Measurements from ENCODE around the gene PRR20G. TPM values are rescaled to one million over a fixed set of nuclear protein-coding genes. Genes with fewer than 3 reads are reported as not detected.

PRR20G gene
- total and polyA plus RNA-seq, 2 of the 4 experiments (the other 2 are of a cell fraction): not detected

- Histone ChIP-seq H3K18ac (ENCODE audit: low read depth, low read length) (no peak overlapping the region), H3K56ac (ENCODE audit: extremely low read depth, insufficient read depth, low read length) (no peak overlapping the region), H3K4me1 (ENCODE audit: control insufficient read depth, insufficient read depth, low read length) (no peaks in the 10 kb centered on the region), H4K91ac (ENCODE audit: insufficient read depth, low read depth, low read length) (no peak overlapping the region), H2BK20ac (ENCODE audit: low read depth, low read length) (no peak overlapping the region), H3K27ac (ENCODE audit: insufficient read depth, low read length) (no peak overlapping the region), H4K20me1 (ENCODE audit: insufficient read depth, low read length) (no peaks in the 10 kb centered on the region), H3K9ac (ENCODE audit: low read depth, low read length) (no peak overlapping the region), H3K36me3 (ENCODE audit: control insufficient read depth, insufficient read depth, low read length) (no peaks in the 10 kb centered on the region), H3K9me1 (ENCODE audit: insufficient read depth, low read length) (no peaks in the 10 kb centered on the region), H2BK15ac (ENCODE audit: low read depth, low read length) (no peak overlapping the region), H3K23ac (ENCODE audit: low read depth, low read length) (no peak overlapping the region), H4K8ac (ENCODE audit: low read depth in 2 of 2, low read length in 2 of 2) (no peak overlapping the region), H2BK120ac (ENCODE audit: low read depth, low read length) (no peak overlapping the region), H2AK9ac (replicated peaks; ENCODE audit: low read depth, low read length, poor library complexity) (no peak overlapping the region), H2AK5ac (ENCODE audit: low read depth, low read length) (no peak overlapping the region), H2AFZ (replicated peaks; ENCODE audit: low read length, poor library complexity) (no peak overlapping the region), H2BK5ac (ENCODE audit: low read depth, low read length, poor library complexity, severe bottlenecking) (no peak overlapping the region), H3K4me3 (ENCODE audit: insufficient read depth, low read depth, low read length) (no peak overlapping the region), H3K27me3 (ENCODE audit: control insufficient read depth, insufficient read depth, low read length) (no peaks in the 10 kb centered on the region; the same call in 1 of the 2 replicates), H3K14ac (replicated peaks; ENCODE audit: low read depth, low read length) (no peak overlapping the region), H4K5ac (ENCODE audit: low read depth, low read length) (no peak overlapping the region), H3K79me1 (ENCODE audit: low read depth in 1 of 2, low read length in 2 of 2) (no peaks in the 10 kb centered on the region), H3K4ac (ENCODE audit: low read depth, low read length) (no peak overlapping the region), H3K9me3 (ENCODE audit: control insufficient read depth, insufficient read depth, low read length) (no peaks in the 10 kb centered on the region), H3K4me2 (ENCODE audit: low read depth, low read length) (no peak overlapping the region)
- no TSS peak for BruUV-seq (replicated peaks)
- no peak for DNase-seq
- dilution Hi-C loops (cut with HindIII; ENCODE audit: low sequenced_read_pairs, unreplicated experiment): no loop called here
- no peak for ATAC-seq (ENCODE audit: low read depth)
- in situ Hi-C loops (cut with MboI; ENCODE audit: low sequenced_read_pairs): no loop called here
- POLR2A ChIA-PET (ENCODE audit: unreplicated experiment): no interaction called here
- TF ChIP-seq CHD1 (IDR thresholded peaks at IDR 0.05; ENCODE audit: low read depth, low read length) (no peak), RFX5 (IDR thresholded peaks at IDR 0.05; ENCODE audit: low read depth, low read length) (no peak), SMC3 (IDR thresholded peaks at IDR 0.05; ENCODE audit: low read depth, low read length) (no peak), RAD21 (IDR thresholded peaks at IDR 0.05; ENCODE audit: low read length) (no peak), BHLHE40 (IDR thresholded peaks at IDR 0.05; ENCODE audit: low read depth, low read length) (no peak), POLR2A (IDR thresholded peaks at IDR 0.05; ENCODE audit: low read depth, low read length) (no peak), FOS (IDR thresholded peaks at IDR 0.05; ENCODE audit: low read depth, low read length) (no peak), NFE2L2 (IDR thresholded peaks at IDR 0.05; ENCODE audit: low read depth, low read length) (no peak), ELK1 (IDR thresholded peaks at IDR 0.05; ENCODE audit: borderline replicate concordance, low read depth, low read length) (no peak), USF2 (IDR thresholded peaks at IDR 0.05; ENCODE audit: low read depth, low read length) (no peak), CTCF (conservative IDR thresholded peaks at IDR 0.05; ENCODE audit: low read depth, low read length) (no peak), MAZ (IDR thresholded peaks at IDR 0.05; ENCODE audit: borderline replicate concordance, low read depth, low read length) (no peak), RCOR1 (IDR thresholded peaks at IDR 0.05; ENCODE audit: insufficient replicate concordance, low read length) (no peak), MXI1 (IDR thresholded peaks at IDR 0.05; ENCODE audit: borderline replicate concordance, low read depth, low read length) (no peak), CEBPB (IDR thresholded peaks at IDR 0.05; ENCODE audit: low read depth, low read length) (no peak)
- WGBS, 2 experiments (ENCODE audit: extremely low coverage in 2 of 2, insufficient read length in 1 of 2): no CpG with 5 or more reads among the region's 3 CpGs
- intact Hi-C loops (cut with micrococcal nuclease): no loop called here
- CTCF ChIA-PET: no interaction called here
Measured at GRCh38 chr3:127312818-127313217, 25.0 kb upstream of the PRR20G start.

Data from IMR-90 (cell line).